Astrocyte (in vitro differentiated cells and primary cell): ENCODE measurements around the gene IL4I1. TPM values are rescaled to one million over a fixed set of nuclear protein-coding genes. Genes with fewer than 3 reads are reported as not detected.

Experiments used
- DNase-seq: peaks from one replicate; pipeline ENCODE4 v3.0.0-alpha.2; 2010; ENCODE audit warnings: low read depth
- FAIRE-seq: peaks from 2 replicates; lab custom pipeline; 2011; peaks lifted over from hg19 to GRCh38; lab: Jason Lieb, UNC
- H2AFZ ChIP-seq: 2 replicates; pipeline ENCODE4 v1.6.0; 2012; ENCODE audit warnings: low read depth, low read length, inconsistent platforms
- H3K27ac ChIP-seq: 2 replicates; pipeline ENCODE4 v1.5.1; 2011; ENCODE audit warnings: low read depth, low read length, inconsistent platforms
- H3K27me3 ChIP-seq: 2 replicates; pipeline ENCODE4 v1.6.0; 2011; ENCODE audit warnings: low read length, inconsistent platforms; ENCODE audit not compliant: insufficient read depth
- H3K36me3 ChIP-seq: 2 replicates; pipeline ENCODE4 v1.5.1; 2011; ENCODE audit warnings: low read length, inconsistent platforms; ENCODE audit not compliant: insufficient read depth
- H3K4me1 ChIP-seq: 2 replicates; pipeline ENCODE4 v1.5.1; 2011; ENCODE audit warnings: low read length, inconsistent platforms; ENCODE audit not compliant: insufficient read depth
- H3K4me2 ChIP-seq: 2 replicates; pipeline ENCODE4 v1.6.0; 2012; ENCODE audit warnings: low read length, inconsistent platforms
- H3K4me3 ChIP-seq: 2 replicates; pipeline ENCODE4 v1.5.1; 2011; ENCODE audit warnings: low read depth, mild to moderate bottlenecking, low read length, inconsistent platforms; ENCODE audit not compliant: insufficient read depth
- H3K79me2 ChIP-seq: 2 replicates; pipeline ENCODE4 v1.6.0; 2012; ENCODE audit warnings: mild to moderate bottlenecking, low read length, inconsistent platforms; ENCODE audit not compliant: insufficient read depth
- H3K9ac ChIP-seq: 2 replicates; pipeline ENCODE4 v1.6.0; 2012; ENCODE audit warnings: mild to moderate bottlenecking, low read length, inconsistent platforms
- H3K9me3 ChIP-seq: 2 replicates; pipeline ENCODE4 v1.5.1; 2012; ENCODE audit warnings: low read depth, mild to moderate bottlenecking, low read length, inconsistent platforms; ENCODE audit not compliant: insufficient read depth
- H4K20me1 ChIP-seq: 2 replicates; pipeline ENCODE4 v1.6.0; 2012; ENCODE audit warnings: low read length, inconsistent platforms; ENCODE audit not compliant: insufficient read depth
- H3K27ac Mint-ChIP-seq: one replicate; pipeline ENCODE4 v1.8.0; 2021; ENCODE audit warnings: mild to moderate bottlenecking, mixed read lengths; ENCODE audit not compliant: unreplicated experiment
- H3K27me3 Mint-ChIP-seq: one replicate; pipeline ENCODE4 v1.8.0; 2021; ENCODE audit warnings: low read depth, mixed read lengths; ENCODE audit not compliant: unreplicated experiment
- H3K36me3 Mint-ChIP-seq: one replicate; pipeline ENCODE4 v1.8.0; 2021; ENCODE audit warnings: low read depth, mixed read lengths; ENCODE audit not compliant: unreplicated experiment
- H3K4me1 Mint-ChIP-seq: one replicate; pipeline ENCODE4 v1.8.0; 2021; ENCODE audit warnings: low read depth, mixed read lengths; ENCODE audit not compliant: unreplicated experiment
- H3K4me3 Mint-ChIP-seq: one replicate; pipeline ENCODE4 v1.8.0; 2021; ENCODE audit warnings: mild to moderate bottlenecking, moderate library complexity, mixed read lengths; ENCODE audit not compliant: unreplicated experiment
- H3K9me3 Mint-ChIP-seq: one replicate; pipeline ENCODE4 v1.8.0; 2021; ENCODE audit warnings: mild to moderate bottlenecking, mixed read lengths; ENCODE audit not compliant: unreplicated experiment
- EZH2 ChIP-seq: IDR thresholded peaks from 2 replicates; pipeline ENCODE4 v1.6.1; 2012; ENCODE audit warnings: mild to moderate bottlenecking, low read length, inconsistent platforms; ENCODE audit not compliant: insufficient read depth
- total RNA-seq: library from RNA; stranded (reverse); gene quantifications from 2 replicates; pipeline ENCODE4 v1.2.1, GENCODE V29; 2021
- TF ChIP-seq, protein P1 (sequence below): IDR thresholded peaks from 2 replicates; pipeline ENCODE4 v1.5.1; 2011; ENCODE audit warnings: low read depth, mild to moderate bottlenecking, inconsistent platforms, low read length, moderate library complexity; ENCODE audit not compliant: insufficient read depth

IL4I1 gene
- total RNA-seq, 1 donor from 2014 or later: 0.27 TPM

DNA sequence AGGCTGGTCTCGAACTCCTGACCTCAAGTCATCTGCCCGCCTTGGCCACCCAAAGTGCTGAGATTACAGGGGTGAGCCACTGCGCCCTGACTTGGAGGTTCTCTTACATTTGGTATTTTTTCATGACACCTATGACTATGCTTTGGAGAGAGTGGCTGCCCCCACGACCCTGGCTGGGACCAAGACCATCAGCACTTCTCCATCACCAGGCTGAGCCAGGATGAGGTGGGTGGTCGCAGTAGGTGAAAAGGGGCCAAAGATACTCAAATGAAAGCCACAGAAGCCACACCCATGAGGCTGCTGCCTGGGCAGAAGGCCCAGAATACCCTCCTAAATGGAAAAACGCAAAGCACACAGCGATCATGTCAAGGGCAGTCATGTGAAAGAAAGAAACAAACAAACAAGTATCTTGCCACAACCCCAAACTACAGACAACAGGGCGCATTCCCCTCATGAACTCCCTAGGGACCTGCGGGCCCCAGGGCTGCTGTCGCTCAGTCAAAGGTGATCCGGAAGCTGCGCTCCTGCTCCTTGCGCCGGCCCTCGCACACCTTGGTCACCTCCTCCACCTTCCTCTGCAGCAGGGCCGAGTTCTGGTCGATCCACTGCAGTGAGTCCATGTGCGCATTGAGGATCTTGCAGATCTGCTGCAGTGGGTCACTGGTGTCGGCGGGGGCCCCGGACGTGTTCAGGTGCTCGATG, 11.2 kb upstream of the IL4I1 start:
- no peaks in the 10 kb centered on the region for H3K27me3 ChIP-seq
- H3K4me3 Mint-ChIP-seq: no peak overlapping the region
- FAIRE-seq: no peak
- no peak overlapping the region for H3K4me2 ChIP-seq
- H3K36me3 ChIP-seq: peaks cover 8% of the 10 kb centered on the region
- H3K4me1 Mint-ChIP-seq: peaks cover 10% of the 10 kb centered on the region
- H3K27ac ChIP-seq: no peak overlapping the region
- no peak overlapping the region for H3K4me3 ChIP-seq
- no peak for DNase-seq
- H4K20me1 ChIP-seq: peaks cover 50% of the 10 kb centered on the region
- H3K9me3 ChIP-seq: no peaks in the 10 kb centered on the region
- H3K79me2 ChIP-seq: peaks cover 26% of the 10 kb centered on the region
- no peak for TF ChIP-seq EZH2
- H3K36me3 Mint-ChIP-seq: peaks cover 17% of the 10 kb centered on the region
- no peak overlapping the region for H3K9ac ChIP-seq
- H3K4me1 ChIP-seq: no peaks in the 10 kb centered on the region
- no peak overlapping the region for H3K27ac Mint-ChIP-seq
- no peaks in the 10 kb centered on the region for H3K27me3 Mint-ChIP-seq
- H2AFZ ChIP-seq: no peak overlapping the region
- no peaks in the 10 kb centered on the region for H3K9me3 Mint-ChIP-seq

GRCh38 chr19:49906879-49907564, 10.3 kb upstream of the IL4I1 start:
- FAIRE-seq: no peak
- H3K4me1 Mint-ChIP-seq: peaks cover 10% of the 10 kb centered on the region
- TF ChIP-seq, protein P1, sequence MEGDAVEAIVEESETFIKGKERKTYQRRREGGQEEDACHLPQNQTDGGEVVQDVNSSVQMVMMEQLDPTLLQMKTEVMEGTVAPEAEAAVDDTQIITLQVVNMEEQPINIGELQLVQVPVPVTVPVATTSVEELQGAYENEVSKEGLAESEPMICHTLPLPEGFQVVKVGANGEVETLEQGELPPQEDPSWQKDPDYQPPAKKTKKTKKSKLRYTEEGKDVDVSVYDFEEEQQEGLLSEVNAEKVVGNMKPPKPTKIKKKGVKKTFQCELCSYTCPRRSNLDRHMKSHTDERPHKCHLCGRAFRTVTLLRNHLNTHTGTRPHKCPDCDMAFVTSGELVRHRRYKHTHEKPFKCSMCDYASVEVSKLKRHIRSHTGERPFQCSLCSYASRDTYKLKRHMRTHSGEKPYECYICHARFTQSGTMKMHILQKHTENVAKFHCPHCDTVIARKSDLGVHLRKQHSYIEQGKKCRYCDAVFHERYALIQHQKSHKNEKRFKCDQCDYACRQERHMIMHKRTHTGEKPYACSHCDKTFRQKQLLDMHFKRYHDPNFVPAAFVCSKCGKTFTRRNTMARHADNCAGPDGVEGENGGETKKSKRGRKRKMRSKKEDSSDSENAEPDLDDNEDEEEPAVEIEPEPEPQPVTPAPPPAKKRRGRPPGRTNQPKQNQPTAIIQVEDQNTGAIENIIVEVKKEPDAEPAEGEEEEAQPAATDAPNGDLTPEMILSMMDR: no peak
- TF ChIP-seq EZH2: no peak
- peaks cover 21% of the 10 kb centered on the region for H3K79me2 ChIP-seq
- no peak for DNase-seq
- no peak overlapping the region for H3K9ac ChIP-seq
- no peaks in the 10 kb centered on the region for H3K9me3 Mint-ChIP-seq
- H3K27ac Mint-ChIP-seq: no peak overlapping the region
- no peak overlapping the region for H2AFZ ChIP-seq
- H3K9me3 ChIP-seq: no peaks in the 10 kb centered on the region
- H4K20me1 ChIP-seq: peaks cover 48% of the 10 kb centered on the region
- peaks cover 8% of the 10 kb centered on the region for H3K36me3 ChIP-seq
- H3K27me3 Mint-ChIP-seq: no peaks in the 10 kb centered on the region
- H3K4me3 ChIP-seq: no peak overlapping the region
- peaks cover 17% of the 10 kb centered on the region for H3K36me3 Mint-ChIP-seq
- no peak overlapping the region for H3K4me3 Mint-ChIP-seq
- H3K4me1 ChIP-seq: no peaks in the 10 kb centered on the region
- no peaks in the 10 kb centered on the region for H3K27me3 ChIP-seq
- H3K4me2 ChIP-seq: no peak overlapping the region
- H3K27ac ChIP-seq: no peak overlapping the region

GRCh38 chr19:49904136-49904535, 7.4 kb upstream of the IL4I1 start:
- peaks cover 10% of the 10 kb centered on the region for H3K79me2 ChIP-seq
- H3K27me3 Mint-ChIP-seq: no peaks in the 10 kb centered on the region
- H3K4me1 Mint-ChIP-seq: no peaks in the 10 kb centered on the region
- peaks cover 26% of the 10 kb centered on the region for H4K20me1 ChIP-seq
- no peak overlapping the region for H3K4me2 ChIP-seq
- H3K9me3 ChIP-seq: no peaks in the 10 kb centered on the region
- no peak overlapping the region for H3K9ac ChIP-seq
- peaks cover 13% of the 10 kb centered on the region for H3K36me3 Mint-ChIP-seq
- DNase-seq: no peak
- H3K27me3 ChIP-seq: no peaks in the 10 kb centered on the region
- peaks cover 3% of the 10 kb centered on the region for H3K36me3 ChIP-seq
- no peaks in the 10 kb centered on the region for H3K4me1 ChIP-seq
- TF ChIP-seq, protein P1: no peak
- no peak for TF ChIP-seq EZH2
- no peak overlapping the region for H2AFZ ChIP-seq
- H3K4me3 Mint-ChIP-seq: no peak overlapping the region
- H3K27ac Mint-ChIP-seq: no peak overlapping the region
- H3K27ac ChIP-seq: no peak overlapping the region
- H3K9me3 Mint-ChIP-seq: no peaks in the 10 kb centered on the region
- no peak for FAIRE-seq
- H3K4me3 ChIP-seq: no peak overlapping the region
